Endodermal cell (in vitro differentiated cells): ENCODE data around the gene UBQLN4. TPM values are rescaled to one million over a fixed set of nuclear protein-coding genes. Genes with fewer than 3 reads are reported as not detected.

Source experiments
- DNase-seq: peaks from one replicate; pipeline ENCODE4 v3.0.0-alpha.2; 2017
- H3K27ac ChIP-seq: 2 replicates; pipeline ENCODE4 v1.5.1; 2013; ENCODE audit warnings: mild to moderate bottlenecking, low read depth, low read length, moderate library complexity
- H3K27me3 ChIP-seq: 2 replicates; pipeline ENCODE4 v1.6.1; 2013; ENCODE audit warnings: mild to moderate bottlenecking, low read length, moderate library complexity; ENCODE audit not compliant: insufficient read depth, control insufficient read depth, poor library complexity, severe bottlenecking
- H3K36me3 ChIP-seq: 2 replicates; pipeline ENCODE4 v1.7.0; 2013; ENCODE audit warnings: mild to moderate bottlenecking, low read length, moderate library complexity; ENCODE audit not compliant: control insufficient read depth, insufficient read depth
- H3K4me1 ChIP-seq: one replicate; pipeline ENCODE4 v1.7.0; 2013; ENCODE audit warnings: low read length; ENCODE audit not compliant: control insufficient read depth, insufficient read depth
- H3K4me3 ChIP-seq: 2 replicates; pipeline ENCODE4 v1.5.1; 2013; ENCODE audit warnings: mild to moderate bottlenecking, low read length, moderate library complexity
- H3K9ac ChIP-seq: 2 replicates; pipeline ENCODE4 v1.6.1; 2013; ENCODE audit warnings: mild to moderate bottlenecking, low read length, moderate library complexity; ENCODE audit not compliant: poor library complexity, severe bottlenecking; ENCODE audit errors: extremely low read depth
- H3K9me3 ChIP-seq: 2 replicates; pipeline ENCODE4 v1.6.1; 2013; ENCODE audit warnings: mild to moderate bottlenecking, low read length, moderate library complexity; ENCODE audit not compliant: control insufficient read depth
- H3K27ac Mint-ChIP-seq: 2 replicates; pipeline ENCODE4 v1.8.0; 2020; ENCODE audit warnings: mixed read lengths
- H3K27me3 Mint-ChIP-seq: 2 replicates; pipeline ENCODE4 v1.8.0; 2021; ENCODE audit warnings: mild to moderate bottlenecking, mixed read lengths; ENCODE audit not compliant: insufficient read depth
- H3K36me3 Mint-ChIP-seq: 2 replicates; pipeline ENCODE4 v1.8.0; 2020; ENCODE audit warnings: low read depth, mixed read lengths
- H3K4me1 Mint-ChIP-seq: 2 replicates; pipeline ENCODE4 v1.8.0; 2020; ENCODE audit warnings: mixed read lengths
- H3K4me3 Mint-ChIP-seq: 2 replicates; pipeline ENCODE4 v1.8.0; 2020; ENCODE audit warnings: mild to moderate bottlenecking, moderate library complexity, mixed read lengths
- H3K9me3 Mint-ChIP-seq: 2 replicates; pipeline ENCODE4 v1.8.0; 2020; ENCODE audit warnings: mild to moderate bottlenecking, mixed read lengths
- CTCF ChIP-seq: fragments of 200-600 bp; sonication (generic); conservative IDR thresholded peaks from 2 replicates; pipeline ENCODE4 v1.5.0; 2021; ENCODE audit warnings: antibody characterized with exemption, mild to moderate bottlenecking
- whole genome bisulfite sequencing, 2 experiments: methylation state at CpG; one replicate each; pipeline versions ENCODE4 v1.1.5 to v1.1.7; 2013; ENCODE audit warnings: missing lambda C conversion rate in 2 of 2, mixed read lengths in 1 of 2; ENCODE audit not compliant: insufficient coverage in 1 of 2, insufficient read length in 1 of 2; 5-methylcytosine and 5-hydroxymethylcytosine counted together
- total RNA-seq, 2 donors: library from RNA; stranded (reverse); fragmentation: NEBNext Ultra II Directional in 1 of 2; extraction: Animal tissue kit (Norgen Biotek cat#: 25700) in 1 of 2; gene quantifications; 2 replicates in 1 of 2; 3 replicates in 1 of 2; pipeline ENCODE4 v1.2.1, GENCODE V29; 2021

Gene UBQLN4
- total RNA-seq, 2 donors from 2014 or later: 56.4 to 62.4 TPM

DNA sequence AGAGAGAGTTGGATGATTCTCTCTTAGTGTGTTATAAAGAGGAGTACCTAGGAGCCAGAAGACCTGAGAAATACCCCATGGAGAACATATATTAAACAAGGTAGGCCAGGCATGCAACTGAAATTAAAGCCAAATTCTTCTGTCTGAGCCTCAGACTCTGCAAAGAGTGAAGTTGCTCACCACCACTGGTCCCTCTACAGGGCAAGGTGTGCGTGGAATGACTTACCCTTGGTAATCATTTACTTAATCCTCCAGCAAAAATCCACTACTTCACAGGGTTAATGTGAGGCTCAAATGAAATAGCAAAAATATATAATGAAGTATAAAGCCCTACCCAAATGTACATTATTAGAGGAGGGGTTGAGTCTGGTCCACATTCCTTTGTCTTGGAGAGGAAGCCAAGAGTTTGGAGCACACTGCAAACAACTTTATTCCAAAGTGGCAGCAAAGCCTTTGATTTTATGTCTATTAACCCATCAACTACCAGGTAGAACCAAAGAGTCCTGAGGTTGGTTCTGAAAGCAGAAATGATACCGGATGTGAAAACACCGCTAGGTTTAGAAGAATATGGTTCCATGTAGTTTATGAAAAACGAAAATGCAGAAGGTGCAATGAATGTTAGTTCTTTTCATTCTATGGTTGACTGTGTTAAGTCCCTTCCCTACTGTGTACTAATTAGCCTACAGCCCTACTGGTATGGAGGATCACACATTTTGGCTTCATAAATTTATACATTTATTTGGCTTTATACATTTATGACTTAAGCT is 41.4 kb downstream of the UBQLN4 start:
- TF ChIP-seq CTCF: peak; percentile 41
- Histone ChIP-seq H3K36me3 (peaks cover 85% of the 10 kb centered on the region), H3K9me3 (no peaks in the 10 kb centered on the region), H3K4me1 (no peaks in the 10 kb centered on the region), H3K4me3 (no peak overlapping the region), H3K9ac (no peak overlapping the region), H3K27me3 (no peaks in the 10 kb centered on the region), H3K27ac (no peak overlapping the region)
- Mint-ChIP-seq H3K36me3 (peaks cover 68% of the 10 kb centered on the region), H3K27ac (no peak overlapping the region), H3K9me3 (no peaks in the 10 kb centered on the region), H3K27me3 (no peaks in the 10 kb centered on the region), H3K4me1 (no peaks in the 10 kb centered on the region), H3K4me3 (no peak overlapping the region)
- no peak for DNase-seq
- 95% methylated on average over 4 of the region's 4 CpGs; no CpG with 5 or more reads in 1 of the 2 experiments for WGBS, 2 experiments

- Histone ChIP-seq H3K27ac (peak overlapping the region; percentile 47), H3K4me1 (peaks cover 4% of the 10 kb centered on the region), H3K9ac (no peak overlapping the region), H3K9me3 (no peaks in the 10 kb centered on the region), H3K36me3 (peaks cover 66% of the 10 kb centered on the region), H3K27me3 (no peaks in the 10 kb centered on the region), H3K4me3 (no peak overlapping the region)
- Mint-ChIP-seq H3K9me3 (no peaks in the 10 kb centered on the region), H3K27ac (peak overlapping the region; percentile 17), H3K4me1 (peaks cover 8% of the 10 kb centered on the region), H3K36me3 (peaks cover 58% of the 10 kb centered on the region), H3K27me3 (no peaks in the 10 kb centered on the region), H3K4me3 (no peak overlapping the region)
- 66 to 91% methylated on average over 3 of the region's 3 CpGs for WGBS, 2 experiments
- no peak for TF ChIP-seq CTCF
- no peak for DNase-seq
Observed at GRCh38 chr1:156009404-156009803, 44.2 kb downstream of the UBQLN4 start.

DNA sequence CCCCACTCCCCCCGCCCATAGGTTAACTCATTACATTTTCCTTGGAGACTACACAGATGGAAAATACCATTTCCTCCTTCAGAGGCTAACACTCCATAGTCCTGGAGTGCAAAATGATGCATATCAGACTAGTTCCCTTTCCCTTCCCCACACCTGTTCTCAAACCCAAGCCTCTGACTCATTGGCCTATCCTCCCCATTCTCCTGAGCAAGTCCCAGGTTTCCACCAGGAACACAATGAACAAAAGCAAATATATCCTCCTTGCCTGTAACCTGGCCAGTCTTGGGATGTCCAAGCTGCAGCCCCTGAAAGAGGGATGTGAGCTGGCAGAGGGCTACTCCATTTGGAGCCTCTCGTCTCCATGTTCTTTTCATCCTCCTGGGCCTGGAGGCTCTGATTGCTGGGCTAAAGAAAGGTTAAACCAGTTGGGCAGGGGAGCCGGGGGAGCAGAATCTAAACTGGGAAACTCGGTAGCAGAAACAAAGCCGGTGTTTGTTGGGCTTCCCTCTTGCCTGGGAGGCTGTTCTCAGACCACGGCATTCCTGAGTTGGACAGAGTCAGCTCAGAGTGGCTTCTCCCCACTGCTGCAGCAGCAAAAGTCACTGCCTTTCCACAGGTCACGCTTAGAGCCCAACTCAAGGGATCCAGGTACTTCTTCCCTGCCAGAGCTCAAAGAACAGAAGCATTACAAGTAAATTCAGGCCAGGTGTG is 46.8 kb downstream of the UBQLN4 start:
- no peak for DNase-seq
- Mint-ChIP-seq H3K27ac (peak overlapping the region; percentile 50), H3K4me1 (peaks cover 8% of the 10 kb centered on the region), H3K36me3 (peaks cover 36% of the 10 kb centered on the region), H3K27me3 (no peaks in the 10 kb centered on the region), H3K4me3 (no peak overlapping the region), H3K9me3 (no peaks in the 10 kb centered on the region)
- Histone ChIP-seq H3K9ac (no peak overlapping the region), H3K27me3 (no peaks in the 10 kb centered on the region), H3K9me3 (no peaks in the 10 kb centered on the region), H3K36me3 (peaks cover 41% of the 10 kb centered on the region), H3K4me3 (no peak overlapping the region), H3K4me1 (peaks cover 4% of the 10 kb centered on the region), H3K27ac (peak overlapping the region; percentile 22)
- 92 to 94% methylated on average over 5 to 7 of the region's 7 CpGs for WGBS, 2 experiments
- no peak for TF ChIP-seq CTCF
